SK-N-SH (cell line): ENCODE data around the gene CMC4.

Experiments
- CTCF ChIP-seq: fragments of 200-600 bp; sonication (generic); IDR thresholded peaks from 2 replicates; pipeline ENCODE4 v1.6.1; 2017; ENCODE audit warnings: antibody characterized with exemption, mild to moderate bottlenecking, moderate library complexity
- ELF1 ChIP-seq: IDR thresholded peaks from 2 replicates; pipeline ENCODE4 v1.4.0; 2012
- EP300 ChIP-seq, 2 experiments: IDR thresholded peaks; 2 replicates each; pipeline versions ENCODE4 v1.4.0 to v1.6.1; 2012; ENCODE audit warnings: borderline replicate concordance in 1 of 2, low read depth in 1 of 2, low read length in 1 of 2
- EZH2phosphoT487 ChIP-seq: fragments of 200-600 bp; sonication (generic); IDR thresholded peaks from 2 replicates; pipeline ENCODE4 v1.6.1; 2017; ENCODE audit warnings: low read depth, mixed run types, mild to moderate bottlenecking, antibody characterized with exemption, moderate library complexity, borderline replicate concordance
- GATA2 ChIP-seq: sonication (generic); formaldehyde crosslinking; IDR thresholded peaks from 2 replicates; pipeline ENCODE4 v1.5.0; 2020; ENCODE audit warnings: mild to moderate bottlenecking, missing genetic modification reagents
- JUND ChIP-seq: IDR thresholded peaks from 2 replicates; pipeline ENCODE4 v1.4.0; 2012
- MAX ChIP-seq: IDR thresholded peaks from 2 replicates; pipeline ENCODE4 v1.4.0; 2012; ENCODE audit warnings: low read depth
- POLR2AphosphoS5 ChIP-seq: IDR thresholded peaks from 2 replicates; pipeline ENCODE4 v1.6.1; 2012; ENCODE audit warnings: low read depth, low read length
- REST ChIP-seq: IDR thresholded peaks from 2 replicates; pipeline ENCODE4 v1.6.1; 2012; ENCODE audit warnings: mild to moderate bottlenecking, low read depth, low read length, moderate library complexity
- TAF1 ChIP-seq: IDR thresholded peaks from 2 replicates; pipeline ENCODE4 v1.6.1; 2012; ENCODE audit warnings: low read depth, mild to moderate bottlenecking, low read length, moderate library complexity, borderline replicate concordance
- YY1 ChIP-seq: IDR thresholded peaks from 2 replicates; pipeline ENCODE4 v1.4.0; 2012; ENCODE audit warnings: low read depth, mild to moderate bottlenecking

GRCh38 chrX:155026727-155027508, 44.0 kb downstream of the CMC4 start, which contains the start of gene FUNDC2:
- TF ChIP-seq CTCF (no peak), POLR2AphosphoS5 (peak; percentile 53; the same call in 1 of the 2 replicates), EZH2phosphoT487 (no peak), EP300 (IDR thresholded peaks at IDR 0.05; ENCODE audit: borderline replicate concordance in 1 of 2, low read depth in 1 of 2, low read length in 1 of 2) (no peak), YY1 (peak; percentile 76), JUND (no peak), TAF1 (no peak; the same call in 1 of the 2 replicates), REST (no peak), ELF1 (peak; percentile 48; the same call in 1 of the 2 replicates), GATA2 (CRISPR knock-in tag) (no peak), MAX (peak; percentile 83)
